Upper lobe of left lung (tissue), 4 donors: ENCODE results near the gene HDAC7.

Experiments
- POLR2A ChIP-seq, 4 donors: fragments of 450-650 bp; IDR thresholded peaks; one replicate each; pipeline ENCODE4 v1.5.1; 2016 to 2017; ENCODE audit warnings: antibody characterized with exemption in 4 of 4, mild to moderate bottlenecking in 2 of 4
- TF ChIP-seq, protein P1 (sequence below), 6 experiments: fragments of 450-650 bp in 4 of 6; fragments of 200-600 bp in 2 of 6; sonication (generic) in 2 of 6; IDR thresholded peaks; one replicate each; pipeline ENCODE4 v1.5.1; 2016 to 2019; ENCODE audit warnings: antibody characterized with exemption in 6 of 6

DNA sequence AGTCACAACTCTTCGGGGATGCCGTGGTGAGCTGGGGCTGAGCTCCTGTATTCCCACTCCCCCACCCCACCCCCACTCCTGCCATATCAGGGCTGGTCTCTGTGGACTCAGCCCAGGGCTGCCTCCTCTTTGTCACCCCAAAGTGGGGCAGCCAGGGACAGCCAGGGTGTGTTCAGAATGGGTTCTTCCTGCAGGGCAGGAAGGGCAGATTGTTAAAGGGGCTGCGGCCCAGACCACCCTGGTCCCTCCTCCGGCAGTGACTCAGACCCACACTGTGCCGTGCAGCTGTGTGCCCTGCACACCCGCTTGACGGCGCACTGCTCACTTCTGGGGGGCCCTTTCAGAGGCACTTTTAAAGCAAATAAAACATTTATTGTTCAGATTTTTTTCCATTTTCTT is 37.3 kb downstream of the HDAC7 start:
- no peak for TF ChIP-seq POLR2A (IDR thresholded peaks at IDR 0.05)
- TF ChIP-seq, protein P1, sequence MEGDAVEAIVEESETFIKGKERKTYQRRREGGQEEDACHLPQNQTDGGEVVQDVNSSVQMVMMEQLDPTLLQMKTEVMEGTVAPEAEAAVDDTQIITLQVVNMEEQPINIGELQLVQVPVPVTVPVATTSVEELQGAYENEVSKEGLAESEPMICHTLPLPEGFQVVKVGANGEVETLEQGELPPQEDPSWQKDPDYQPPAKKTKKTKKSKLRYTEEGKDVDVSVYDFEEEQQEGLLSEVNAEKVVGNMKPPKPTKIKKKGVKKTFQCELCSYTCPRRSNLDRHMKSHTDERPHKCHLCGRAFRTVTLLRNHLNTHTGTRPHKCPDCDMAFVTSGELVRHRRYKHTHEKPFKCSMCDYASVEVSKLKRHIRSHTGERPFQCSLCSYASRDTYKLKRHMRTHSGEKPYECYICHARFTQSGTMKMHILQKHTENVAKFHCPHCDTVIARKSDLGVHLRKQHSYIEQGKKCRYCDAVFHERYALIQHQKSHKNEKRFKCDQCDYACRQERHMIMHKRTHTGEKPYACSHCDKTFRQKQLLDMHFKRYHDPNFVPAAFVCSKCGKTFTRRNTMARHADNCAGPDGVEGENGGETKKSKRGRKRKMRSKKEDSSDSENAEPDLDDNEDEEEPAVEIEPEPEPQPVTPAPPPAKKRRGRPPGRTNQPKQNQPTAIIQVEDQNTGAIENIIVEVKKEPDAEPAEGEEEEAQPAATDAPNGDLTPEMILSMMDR (IDR thresholded peaks at IDR 0.05): no peak
